Measurements from ENCODE around the gene SDCCAG8.

GRCh38 chr1:243420946-243421685 is 165.3 kb downstream of the SDCCAG8 start:
- TF ChIP-seq CTCF (IDR thresholded peaks at IDR 0.05) = no peak
- no peak for TF ChIP-seq POLR2A (IDR thresholded peaks at IDR 0.05)

Data from Peyer's patch (tissue), 4 donors.